Mesenchymal stem cell (in vitro differentiated cells and primary cell): ENCODE results near the gene CAVIN3. TPM values are rescaled to one million over a fixed set of nuclear protein-coding genes. Genes with fewer than 3 reads are reported as not detected.
A peak's percentile ranks its signal among the peaks of the same experiment; 100 is the strongest.

Experiments used
- DNase-seq: peaks from one replicate; pipeline ENCODE4 v3.0.0-alpha.2; 2013
- H2AFZ ChIP-seq: one replicate; pipeline ENCODE4 v1.6.1; 2013; ENCODE audit warnings: low read depth, mild to moderate bottlenecking, control low read depth, inconsistent platforms, low read length, moderate library complexity
- H2AK5ac ChIP-seq: 2 replicates; pipeline ENCODE4 v1.6.1; 2013; ENCODE audit warnings: low read length, moderate library complexity, mild to moderate bottlenecking, inconsistent platforms; ENCODE audit not compliant: severe bottlenecking
- H2BK120ac ChIP-seq: one replicate; pipeline ENCODE4 v1.6.1; 2013; ENCODE audit warnings: low read depth, mild to moderate bottlenecking, inconsistent platforms, low read length, moderate library complexity
- H2BK12ac ChIP-seq, 2 experiments: one replicate each; pipeline ENCODE4 v1.6.1; 2013; ENCODE audit warnings: inconsistent platforms in 2 of 2, low read length in 2 of 2, mild to moderate bottlenecking in 2 of 2, moderate library complexity in 2 of 2, control low read depth in 1 of 2
- H2BK15ac ChIP-seq: one replicate; pipeline ENCODE4 v1.6.1; 2013; ENCODE audit warnings: mild to moderate bottlenecking, low read depth, inconsistent platforms; ENCODE audit not compliant: poor library complexity, severe bottlenecking
- H2BK5ac ChIP-seq: 2 replicates; pipeline ENCODE4 v1.6.1; 2013; ENCODE audit warnings: low read depth, mild to moderate bottlenecking, low read length, control low read depth, inconsistent platforms; ENCODE audit not compliant: poor library complexity, severe bottlenecking
- H3K14ac ChIP-seq, 2 experiments: one replicate each; pipeline ENCODE4 v1.6.1; 2013; ENCODE audit warnings: inconsistent platforms in 2 of 2, low read length in 2 of 2, control low read depth in 1 of 2, mild to moderate bottlenecking in 1 of 2, moderate library complexity in 1 of 2
- H3K18ac ChIP-seq, 2 experiments: one replicate each; pipeline ENCODE4 v1.6.1; 2013; ENCODE audit warnings: inconsistent platforms in 2 of 2, low read length in 2 of 2, control low read depth in 1 of 2, low read depth in 1 of 2, mild to moderate bottlenecking in 1 of 2
- H3K23ac ChIP-seq, 2 experiments: one replicate each; pipeline ENCODE4 v1.6.1; 2013; ENCODE audit warnings: inconsistent platforms in 2 of 2, low read length in 2 of 2, mild to moderate bottlenecking in 2 of 2, moderate library complexity in 2 of 2, control low read depth in 1 of 2
- H3K27ac ChIP-seq: 2 replicates; pipeline ENCODE4 v1.5.1; 2013; ENCODE audit warnings: mild to moderate bottlenecking, moderate library complexity, low read length, control low read depth, inconsistent platforms; ENCODE audit not compliant: poor library complexity, severe bottlenecking
- H3K27me3 ChIP-seq, 2 experiments: 2 replicates each; pipeline versions ENCODE4 v1.6.1 to v1.7.0; 2013; ENCODE audit warnings: low read length in 2 of 2, mild to moderate bottlenecking in 2 of 2, moderate library complexity in 2 of 2, control low read depth in 1 of 2, inconsistent platforms in 1 of 2; ENCODE audit not compliant: control insufficient read depth in 1 of 2, insufficient read depth in 1 of 2
- H3K36me3 ChIP-seq, 2 experiments: 2 replicates each; pipeline versions ENCODE4 v1.6.1 to v1.7.0; 2013; ENCODE audit warnings: low read length in 2 of 2, control low read depth in 1 of 2, inconsistent platforms in 1 of 2, low read depth in 1 of 2, mild to moderate bottlenecking in 1 of 2; ENCODE audit not compliant: insufficient read depth in 2 of 2, control insufficient read depth in 1 of 2
- H3K4ac ChIP-seq, 2 experiments: one replicate each; pipeline ENCODE4 v1.6.1; 2013; ENCODE audit warnings: inconsistent platforms in 2 of 2, low read length in 2 of 2, mild to moderate bottlenecking in 2 of 2, moderate library complexity in 2 of 2, control low read depth in 1 of 2, low read depth in 1 of 2
- H3K4me1 ChIP-seq: 2 replicates; pipeline ENCODE4 v1.6.1; 2013; ENCODE audit warnings: low read depth, low read length, control low read depth; ENCODE audit not compliant: control insufficient read depth, insufficient read depth
- H3K4me2 ChIP-seq: 2 replicates; pipeline ENCODE4 v1.6.1; 2013; ENCODE audit warnings: low read length, mild to moderate bottlenecking, inconsistent platforms; ENCODE audit not compliant: poor library complexity, severe bottlenecking
- H3K4me3 ChIP-seq, 2 experiments: 2 replicates each; pipeline versions ENCODE4 v1.5.1 to v1.7.0; 2013; ENCODE audit warnings: low read length in 2 of 2, mild to moderate bottlenecking in 2 of 2, control low read depth in 1 of 2, low read depth in 1 of 2; ENCODE audit not compliant: insufficient read depth in 1 of 2
- H3K79me1 ChIP-seq: replicated peaks from 2 replicates; pipeline ENCODE4 v1.6.1; 2013; ENCODE audit warnings: mild to moderate bottlenecking, control low read depth, low read length, inconsistent platforms; ENCODE audit not compliant: poor library complexity, severe bottlenecking
- H3K9ac ChIP-seq: 2 replicates; pipeline ENCODE4 v1.7.0; 2013; ENCODE audit warnings: mild to moderate bottlenecking, low read length, moderate library complexity
- H3K9me3 ChIP-seq: 2 replicates; pipeline ENCODE4 v1.7.0; 2013; ENCODE audit warnings: mild to moderate bottlenecking, low read length; ENCODE audit not compliant: control insufficient read depth
- H4K8ac ChIP-seq: one replicate; pipeline ENCODE4 v1.6.1; 2013; ENCODE audit warnings: inconsistent platforms, mild to moderate bottlenecking, low read length, moderate library complexity
- H4K91ac ChIP-seq: one replicate; pipeline ENCODE4 v1.6.1; 2013; ENCODE audit warnings: mild to moderate bottlenecking, low read length, inconsistent platforms
- WGBS: methylation state at CpG from one replicate; pipeline ENCODE4 v1.1.7; 2013; ENCODE audit warnings: mixed read lengths; 5-methylcytosine and 5-hydroxymethylcytosine counted together
- polyA plus RNA-seq, 2 experiments: library from polyadenylated mRNA; stranded (reverse); fragments of 200-250 nt; gene quantifications; one replicate each; pipeline ENCODE4 v1.2.3, GENCODE V29; 2013

Gene CAVIN3, protein sequence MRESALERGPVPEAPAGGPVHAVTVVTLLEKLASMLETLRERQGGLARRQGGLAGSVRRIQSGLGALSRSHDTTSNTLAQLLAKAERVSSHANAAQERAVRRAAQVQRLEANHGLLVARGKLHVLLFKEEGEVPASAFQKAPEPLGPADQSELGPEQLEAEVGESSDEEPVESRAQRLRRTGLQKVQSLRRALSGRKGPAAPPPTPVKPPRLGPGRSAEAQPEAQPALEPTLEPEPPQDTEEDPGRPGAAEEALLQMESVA
- 146 TPM for polyA plus RNA-seq (2013, experiment 1 of 2)
- polyA plus RNA-seq (2013, experiment 2 of 2): 151 TPM

GRCh38 chr11:6320411-6321155 lies at the start of gene CAVIN3:
CAVIN3 (minus strand) TSS chr11:6320501; CDS start chr11:6320476, 25 bp downstream.
- Histone ChIP-seq H3K27ac (peak within 1 kb of the TSS; percentile 96), H3K9me3 (no peaks in the 10 kb centered on the region), H2AFZ (peak within 1 kb of the TSS; percentile 60)

GRCh38 chr11:6365659-6366058 lies 45.4 kb upstream of the CAVIN3 start:
- no peak overlapping the region for H2BK12ac ChIP-seq
- H3K23ac ChIP-seq: no peak overlapping the region
- no peaks in the 10 kb centered on the region for H3K36me3 ChIP-seq
- H2AFZ ChIP-seq: no peak overlapping the region
- H3K9ac ChIP-seq: no peak overlapping the region
- H4K91ac ChIP-seq: no peak overlapping the region
- no peak overlapping the region for H3K4me2 ChIP-seq
- H2BK120ac ChIP-seq: no peak overlapping the region
- H3K27ac ChIP-seq: no peak overlapping the region
- no peak overlapping the region for H2AK5ac ChIP-seq
- no peak overlapping the region for H2BK5ac ChIP-seq
- H3K4me1 ChIP-seq: peaks cover 3% of the 10 kb centered on the region
- DNase-seq: no peak
- no peaks in the 10 kb centered on the region for H3K79me1 ChIP-seq
- H2BK15ac ChIP-seq: no peak overlapping the region
- no peaks in the 10 kb centered on the region for H3K9me3 ChIP-seq
- H3K18ac ChIP-seq: no peak overlapping the region
- no peak overlapping the region for H3K4me3 ChIP-seq
- no peaks in the 10 kb centered on the region for H3K27me3 ChIP-seq
- 88% methylated on average over 2 of the region's 2 CpGs for WGBS
- H3K4ac ChIP-seq: no peak overlapping the region
- no peak overlapping the region for H4K8ac ChIP-seq
- no peak overlapping the region for H3K14ac ChIP-seq

More at GRCh38 chr11:6320411-6321155, at the start of gene CAVIN3:
- H3K4me2 ChIP-seq: peak within 1 kb of the TSS; percentile 94
- H3K4ac ChIP-seq: peak within 1 kb of the TSS; percentile 100
- H3K18ac ChIP-seq: peak within 1 kb of the TSS; percentile 100
- peak within 1 kb of the TSS; percentile 95 for H2AK5ac ChIP-seq
- peak; percentile 94 for DNase-seq
- H3K79me1 ChIP-seq: peaks cover 4% of the 10 kb centered on the region
- peak within 1 kb of the TSS; percentile 76 to 100 for H3K14ac ChIP-seq
- H3K9ac ChIP-seq: peak within 1 kb of the TSS; percentile 99
- peaks cover 0 to 16% of the 10 kb centered on the region in 2 experiments for H3K36me3 ChIP-seq
- H2BK12ac ChIP-seq: peak within 1 kb of the TSS; percentile 31 to 98
- peak within 1 kb of the TSS; percentile 97 for H2BK5ac ChIP-seq
- H4K8ac ChIP-seq: peak within 1 kb of the TSS; percentile 99
- H2BK15ac ChIP-seq: peak within 1 kb of the TSS; percentile 78
- H3K23ac ChIP-seq: peak within 1 kb of the TSS in 1 of 2 experiments; percentile 100
- H4K91ac ChIP-seq: peak within 1 kb of the TSS; percentile 100
- H2BK120ac ChIP-seq: peak within 1 kb of the TSS; percentile 93
- peaks cover 26% of the 10 kb centered on the region for H3K4me1 ChIP-seq
- peak within 1 kb of the TSS; percentile 76 to 89 for H3K4me3 ChIP-seq
- H3K27me3 ChIP-seq: no peaks in the 10 kb centered on the region
- WGBS: 4% methylated on average over 43 of the region's 44 CpGs

DNA sequence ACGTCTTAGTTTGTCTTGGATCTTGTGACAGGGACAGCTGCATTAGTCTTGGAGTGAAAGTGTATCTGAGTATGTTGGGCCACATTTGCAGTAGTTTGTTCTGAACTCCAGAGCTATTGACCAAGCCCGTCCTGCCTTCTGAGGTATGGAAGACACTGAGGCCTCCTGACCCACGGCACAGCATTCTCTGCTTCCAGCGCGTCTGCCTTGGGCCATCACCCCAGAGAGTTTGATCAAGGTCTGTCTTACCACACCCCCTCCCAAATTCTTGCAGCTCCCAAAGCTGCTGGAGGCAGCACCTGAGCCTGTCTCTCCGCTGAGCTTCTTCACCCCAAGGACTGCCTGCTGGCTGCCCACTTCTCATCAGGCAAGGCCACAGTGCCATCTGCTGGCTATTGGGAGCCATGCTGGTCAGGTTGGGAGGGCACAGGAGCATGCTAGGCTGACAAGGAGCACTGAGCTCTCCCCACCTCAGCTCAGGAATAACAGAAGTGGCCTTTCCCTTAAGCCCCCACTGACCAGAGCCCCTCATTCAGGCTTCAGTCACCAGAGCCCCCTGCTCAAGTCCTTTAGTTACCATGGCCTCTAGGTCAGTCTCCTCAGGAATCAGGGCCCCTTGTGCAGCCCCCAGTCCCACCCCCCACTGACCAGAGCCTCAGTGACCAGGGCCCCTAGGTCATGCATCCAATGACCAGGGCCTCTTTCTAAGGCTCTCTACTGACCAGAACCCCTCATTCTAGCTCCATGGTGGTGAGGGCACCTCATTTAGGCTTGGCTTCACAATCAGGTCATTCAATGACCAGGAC lies 42.8 kb upstream of the CAVIN3 start:
- 60% methylated on average over 6 of the region's 6 CpGs for WGBS
- no peaks in the 10 kb centered on the region for H3K36me3 ChIP-seq

More for the DNA sequence above, 42.8 kb upstream of the CAVIN3 start:
- Histone ChIP-seq H3K18ac (no peak overlapping the region), H3K9ac (peak overlapping the region; percentile 30), H4K91ac (no peak overlapping the region), H3K4me1 (peaks cover 4% of the 10 kb centered on the region), H3K27ac (no peak overlapping the region), H4K8ac (no peak overlapping the region), H2BK15ac (no peak overlapping the region), H3K4me3 (no peak overlapping the region), H2BK12ac (no peak overlapping the region), H3K27me3 (no peaks in the 10 kb centered on the region), H2BK120ac (no peak overlapping the region), H3K4ac (no peak overlapping the region), H2AFZ (no peak overlapping the region), H3K4me2 (no peak overlapping the region), H3K14ac (no peak overlapping the region), H2AK5ac (no peak overlapping the region), H3K79me1 (no peaks in the 10 kb centered on the region), H2BK5ac (no peak overlapping the region), H3K23ac (no peak overlapping the region), H3K9me3 (no peaks in the 10 kb centered on the region)
- DNase-seq: peak; percentile 80
